H1 (cell line): Measurements from ENCODE around the gene RHEB. TPM values are rescaled to one million over a fixed set of nuclear protein-coding genes. Genes with fewer than 3 reads are reported as not detected.

ENCODE experiments used
- CTCF ChIA-PET: fragments of 300-600 bp; sonication (Branson Sonifier 250); formaldehyde crosslinking; loops from one replicate; lab custom pipeline; 2021; ENCODE audit not compliant: partially characterized antibody; lab: Charles Lee
- POLR2A ChIA-PET: fragments of 300-600 bp; sonication (Branson Sonifier 250); formaldehyde crosslinking; loops from one replicate; lab custom pipeline; 2021; ENCODE audit warnings: inconsistent platforms; ENCODE audit not compliant: partially characterized antibody; lab: Charles Lee
- DNase-seq, 2 experiments: peaks; one replicate each; pipeline versions ENCODE4 v3.0.0 to v3.0.0-alpha.2; 2010 to 2022; ENCODE audit warnings: low spot score in 2 of 2, low read depth in 1 of 2, mixed read lengths in 1 of 2
- FAIRE-seq: peaks from 2 replicates; lab custom pipeline; 2011; peaks lifted over from hg19 to GRCh38; lab: Jason Lieb, UNC
- H2AFZ ChIP-seq: 2 replicates; pipeline ENCODE4 v1.8.1; 2012; ENCODE audit warnings: low read length, inconsistent platforms
- H2AK5ac ChIP-seq: 2 replicates; pipeline ENCODE4 v1.6.1; 2013; ENCODE audit warnings: low read depth, low read length
- H2BK120ac ChIP-seq: replicated peaks from 2 replicates; pipeline ENCODE3; 2013; ENCODE audit warnings: low read depth, low read length, inconsistent platforms
- H2BK12ac ChIP-seq: 2 replicates; pipeline ENCODE4 v1.6.1; 2013; ENCODE audit warnings: low read depth, low read length
- H2BK15ac ChIP-seq: 2 replicates; pipeline ENCODE4 v1.6.1; 2013; ENCODE audit warnings: low read length
- H2BK20ac ChIP-seq: 2 replicates; pipeline ENCODE4 v1.6.1; 2013; ENCODE audit warnings: low read length
- H2BK5ac ChIP-seq: 2 replicates; pipeline ENCODE4 v1.6.1; 2013; ENCODE audit warnings: low read depth, low read length
- H3K14ac ChIP-seq: 2 replicates; pipeline ENCODE4 v1.6.1; 2013; ENCODE audit warnings: inconsistent platforms; ENCODE audit not compliant: insufficient read length
- H3K18ac ChIP-seq: 2 replicates; pipeline ENCODE4 v1.6.1; 2013; ENCODE audit warnings: low read length; ENCODE audit errors: extremely low read depth
- H3K23ac ChIP-seq: 2 replicates; pipeline ENCODE4 v1.6.1; 2013; ENCODE audit warnings: inconsistent platforms; ENCODE audit not compliant: insufficient read length
- H3K23me2 ChIP-seq: 2 replicates; pipeline ENCODE4 v1.6.1; 2013; ENCODE audit warnings: low read depth, low read length
- H3K27ac ChIP-seq: 2 replicates; pipeline ENCODE4 v1.6.1; 2011; ENCODE audit warnings: low read depth, low read length, inconsistent platforms
- H3K27me3 ChIP-seq, 4 experiments: replicated peaks in 1 of 4; 1 replicate in 1 of 4; 2 replicates in 3 of 4; pipeline versions ENCODE4 v1.6.1 to v1.8.1; 2011 to 2013; ENCODE audit warnings: low read length in 3 of 4, mild to moderate bottlenecking in 3 of 4, inconsistent platforms in 2 of 4, mixed read lengths in 2 of 4, moderate library complexity in 1 of 4; ENCODE audit not compliant: control insufficient read depth in 3 of 4, insufficient read depth in 3 of 4; ENCODE audit errors: extremely low read depth in 1 of 4
- H3K36me3 ChIP-seq, 4 experiments: 2 replicates each; pipeline versions ENCODE4 v1.6.1 to v1.8.1; 2011 to 2013; ENCODE audit warnings: mild to moderate bottlenecking in 4 of 4, low read length in 3 of 4, moderate library complexity in 2 of 4, control low read depth in 1 of 4, inconsistent platforms in 1 of 4; ENCODE audit not compliant: insufficient read depth in 4 of 4, control insufficient read depth in 2 of 4
- H3K4ac ChIP-seq: replicated peaks from 2 replicates; pipeline ENCODE3; 2013; ENCODE audit warnings: low read length, low read depth, mixed read lengths, inconsistent platforms; ENCODE audit not compliant: insufficient read length
- H3K4me1 ChIP-seq, 4 experiments: replicated peaks in 1 of 4; 1 replicate in 1 of 4; 2 replicates in 3 of 4; pipeline versions ENCODE4 v1.6.1 to v1.8.1; 2011 to 2013; ENCODE audit warnings: low read length in 3 of 4, inconsistent platforms in 2 of 4, mixed read lengths in 1 of 4; ENCODE audit not compliant: insufficient read depth in 4 of 4, control insufficient read depth in 3 of 4
- H3K4me2 ChIP-seq, 2 experiments: 2 replicates each; pipeline versions ENCODE4 v1.6.1 to v1.8.1; 2011 to 2013; ENCODE audit warnings: low read depth in 2 of 2, low read length in 2 of 2, control low read depth in 1 of 2, inconsistent platforms in 1 of 2, mild to moderate bottlenecking in 1 of 2; ENCODE audit not compliant: insufficient read depth in 1 of 2
- H3K4me3 ChIP-seq, 4 experiments: fragments of 200-600, 300-600 bp in 1 of 4; sonication (generic), shearing (Covaris generic), sonication (Bioruptor Twin) in 1 of 4; 2 replicates each; pipeline versions ENCODE4 v1.5.1 to v1.8.1; 2011 to 2016; ENCODE audit warnings: low read length in 4 of 4, low read depth in 3 of 4, control low read depth in 2 of 4, inconsistent platforms in 2 of 4, mild to moderate bottlenecking in 2 of 4, mixed read lengths in 1 of 4, moderate library complexity in 1 of 4; ENCODE audit not compliant: insufficient read depth in 2 of 4; ENCODE audit errors: extremely low read depth in 1 of 4
- H3K56ac ChIP-seq: replicated peaks from 2 replicates; pipeline ENCODE3; 2013; ENCODE audit warnings: low read depth, mild to moderate bottlenecking, mixed read lengths, low read length, inconsistent platforms; ENCODE audit not compliant: insufficient read length
- H3K79me1 ChIP-seq: 2 replicates; pipeline ENCODE4 v1.6.1; 2013; ENCODE audit warnings: low read depth, low read length, control low read depth
- H3K79me2 ChIP-seq, 2 experiments: 2 replicates each; pipeline versions ENCODE4 v1.6.1 to v1.8.1; 2012 to 2013; ENCODE audit warnings: low read length in 2 of 2, mild to moderate bottlenecking in 2 of 2, inconsistent platforms in 1 of 2; ENCODE audit not compliant: insufficient read depth in 2 of 2, control insufficient read depth in 1 of 2
- H3K9ac ChIP-seq, 4 experiments: replicated peaks in 1 of 4; 1 replicate in 1 of 4; 2 replicates in 3 of 4; pipeline versions ENCODE4 v1.6.1 to v1.8.1; 2011 to 2013; ENCODE audit warnings: low read depth in 3 of 4, low read length in 3 of 4, control low read depth in 2 of 4, mild to moderate bottlenecking in 2 of 4, moderate library complexity in 2 of 4, inconsistent platforms in 1 of 4; ENCODE audit errors: extremely low read depth in 1 of 4
- H3K9me3 ChIP-seq, 2 experiments: 2 replicates each; pipeline versions ENCODE4 v1.6.1 to v1.8.1; 2012 to 2013; ENCODE audit warnings: mild to moderate bottlenecking in 2 of 2, moderate library complexity in 2 of 2, control low read depth in 1 of 2, inconsistent platforms in 1 of 2, low read depth in 1 of 2, low read length in 1 of 2, mixed read lengths in 1 of 2; ENCODE audit not compliant: insufficient read depth in 2 of 2
- H4K20me1 ChIP-seq, 2 experiments: replicated peaks in 1 of 2; 2 replicates each; pipeline versions ENCODE3 to v1.8.1; 2011 to 2013; ENCODE audit warnings: inconsistent platforms in 2 of 2, low read length in 2 of 2, mild to moderate bottlenecking in 1 of 2; ENCODE audit not compliant: insufficient read depth in 2 of 2, control insufficient read depth in 1 of 2
- H4K5ac ChIP-seq: 2 replicates; pipeline ENCODE4 v1.6.1; 2013; ENCODE audit warnings: low read length, low read depth, mixed read lengths, inconsistent platforms; ENCODE audit not compliant: insufficient read length
- H4K8ac ChIP-seq: 2 replicates; pipeline ENCODE4 v1.8.0; 2013; ENCODE audit warnings: mild to moderate bottlenecking, moderate library complexity, low read length, inconsistent platforms; ENCODE audit not compliant: insufficient read depth; ENCODE audit errors: extremely low read depth
- H4K91ac ChIP-seq: replicated peaks from 2 replicates; pipeline ENCODE3; 2013; ENCODE audit warnings: low read length, mixed read lengths, inconsistent platforms; ENCODE audit not compliant: insufficient read length
- ASH2L ChIP-seq: fragments of 200-600, 300-600 bp; sonication (generic); IDR thresholded peaks from one replicate; pipeline ENCODE4 v1.7.1; 2017; ENCODE audit warnings: low read length
- ATF2 ChIP-seq: IDR thresholded peaks from 2 replicates; pipeline ENCODE4 v1.6.1; 2012; ENCODE audit warnings: low read length, inconsistent platforms
- GABPA ChIP-seq: IDR thresholded peaks from 2 replicates; pipeline ENCODE4 v1.6.1; 2011; ENCODE audit warnings: mild to moderate bottlenecking, low read length, moderate library complexity, borderline replicate concordance; ENCODE audit not compliant: insufficient read depth
- RBBP5 ChIP-seq: IDR thresholded peaks from 2 replicates; pipeline ENCODE4 v1.7.1; 2012; ENCODE audit warnings: low read depth, mild to moderate bottlenecking, inconsistent platforms, low read length, moderate library complexity, borderline replicate concordance
- RXRA ChIP-seq: IDR thresholded peaks from 2 replicates; pipeline ENCODE4 v1.6.1; 2011; ENCODE audit warnings: low read depth, mild to moderate bottlenecking, low read length, moderate library complexity; ENCODE audit not compliant: insufficient read depth
- SUZ12 ChIP-seq: fragments of 200-600 bp; sonication (generic); IDR thresholded peaks from 2 replicates; pipeline ENCODE4 v1.6.1; 2012; ENCODE audit warnings: mild to moderate bottlenecking, inconsistent platforms, low read length, moderate library complexity, mixed read lengths
- TBP ChIP-seq: IDR thresholded peaks from 2 replicates; pipeline ENCODE4 v1.6.1; 2011; ENCODE audit warnings: low read depth, low read length, improper control_type of control experiment
- USF2 ChIP-seq: IDR thresholded peaks from 2 replicates; pipeline ENCODE4 v1.6.1; 2011; ENCODE audit warnings: low read length, improper control_type of control experiment
- WGBS, 2 experiments: shearing (Covaris generic) in 1 of 2; methylation state at CpG; one replicate each; pipeline versions ENCODE4 v1.1.6 to v1.1.7; 2013 to 2015; ENCODE audit warnings: low lambda C conversion rate in 2 of 2, mixed read lengths in 2 of 2, inconsistent platforms in 1 of 2, low coverage in 1 of 2, missing lambda C conversion rate in 1 of 2; ENCODE audit not compliant: insufficient replicate concordance in 2 of 2, insufficient coverage in 1 of 2, insufficient read length in 1 of 2; ENCODE audit errors: extremely low coverage in 1 of 2, missing lambda C conversion rate in 1 of 2; 5-methylcytosine and 5-hydroxymethylcytosine counted together
- polyA plus RNA-seq, 7 experiments: library from polyadenylated mRNA; depleted of rRNA in 3 of 7; stranded (reverse) in 5 of 7; unstranded in 2 of 7; fragments of >200 nt in 5 of 7; fragments of 200-250 nt in 2 of 7; gene quantifications; 1 replicate in 5 of 7; 2 replicates in 1 of 7; 4 replicates in 1 of 7; pipeline versions ENCODE4 v1.2.1 to v1.2.3, GENCODE V29; 2011 to 2013; ENCODE audit warnings: missing spikeins in 2 of 7, mixed read lengths in 2 of 7
- total RNA-seq: library from RNA; stranded (reverse); fragmentation: NEBNext Ultra II Directional; extraction: Animal tissue kit (Norgen Biotek cat#: 25700); gene quantifications from 2 replicates; pipeline ENCODE4 v1.2.1, GENCODE V29; 2021

The RHEB gene
- total and polyA plus RNA-seq, 2 of the 8 experiments (the other 6 are each of a cell fraction or from before 2014, with no cell fraction given): 60.8 to 132 TPM

- Histone ChIP-seq H4K20me1 (no peaks in the 10 kb centered on the region), H2BK5ac (no peak overlapping the region), H3K56ac (no peak overlapping the region), H3K79me2 (no peaks in the 10 kb centered on the region), H3K18ac (no peak overlapping the region), H3K4me1 (peaks cover 8 to 24% (median 17%) of the 10 kb centered on the region in 4 experiments), H3K9me3 (peaks cover 19 to 34% of the 10 kb centered on the region in 2 experiments), H4K5ac (no peak overlapping the region), H2AK5ac (no peak overlapping the region), H2BK120ac (no peak overlapping the region), H3K4ac (no peak overlapping the region), H2BK12ac (no peak overlapping the region), H3K4me3 (no peak overlapping the region), H3K23ac (no peak overlapping the region), H2BK15ac (no peak overlapping the region), H3K14ac (no peak overlapping the region), H2AFZ (no peak overlapping the region), H4K91ac (no peak overlapping the region), H3K27me3 (no peaks in the 10 kb centered on the region), H3K4me2 (no peak overlapping the region), H3K36me3 (peaks cover 6 to 30% (median 22%) of the 10 kb centered on the region in 4 experiments), H3K27ac (no peak overlapping the region), H2BK20ac (no peak overlapping the region), H4K8ac (no peak overlapping the region), H3K9ac (no peak overlapping the region), H3K23me2 (no peaks in the 10 kb centered on the region; the same call in 1 of the 2 replicates), H3K79me1 (no peaks in the 10 kb centered on the region; the same call in 1 of the 2 replicates)
- DNase-seq (no peak), FAIRE-seq (no peak)
- ChIA-PET POLR2A (interaction anchor here (1.1 to 3.9 kb wide), 8 partner anchors 9 to 59 kb away, joined by 3 to 29 read pairs (median 6); partner anchors contain the start of gene WDR86), CTCF (interaction anchor here (1.0 to 5.8 kb wide), 6 partner anchors 9 to 234 kb away, joined by 3 to 49 read pairs (median 4); no protein-coding TSS in a partner anchor)
- 84% methylated on average over 4 of the region's 4 CpGs; no CpG with 5 or more reads in 1 of the 2 experiments for WGBS, 2 experiments
- TF ChIP-seq GABPA (no peak), RBBP5 (no peak), SUZ12 (no peak), TBP (no peak), RXRA (no peak), USF2 (no peak), ASH2L (no peak), ATF2 (no peak)
Measured at GRCh38 chr7:151461942-151462230, 57.8 kb downstream of the RHEB start.
